Sigmoid colon (tissue), 7 donors: Measurements from ENCODE around the gene AMZ2. TPM values are rescaled to one million over a fixed set of nuclear protein-coding genes. Genes with fewer than 3 reads are reported as not detected.
"Not testable (repeated sequence)": the region's sequence is repeated elsewhere in the genome, so short reads cannot be mapped to it uniquely, and the experiment has no call there.

Experiments
- DNase-seq: peaks from one replicate; pipeline ENCODE4 v3.0.0-alpha.2; 2019
- H3K27ac ChIP-seq, 4 donors: fragments of 200-600 bp; sonication (generic); one replicate each; pipeline ENCODE4 v1.5.1; 2016 to 2019; ENCODE audit warnings: mild to moderate bottlenecking in 1 of 4
- H3K27me3 ChIP-seq, 3 donors: fragments of 200-600 bp; sonication (generic); one replicate each; pipeline ENCODE4 v1.5.1; 2019; ENCODE audit warnings: mild to moderate bottlenecking in 1 of 3
- H3K36me3 ChIP-seq, 4 donors: fragments of 200-600 bp; sonication (generic); one replicate each; pipeline ENCODE4 v1.5.1; 2016 to 2019
- H3K4me1 ChIP-seq, 4 donors: fragments of 200-600 bp; sonication (generic); one replicate each; pipeline ENCODE4 v1.5.1; 2017 to 2019
- H3K4me3 ChIP-seq, 4 donors: fragments of 200-600 bp; sonication (generic); one replicate each; pipeline ENCODE4 v1.5.1; 2017 to 2019; ENCODE audit warnings: mild to moderate bottlenecking in 2 of 4, moderate library complexity in 1 of 4
- H3K9me3 ChIP-seq, 4 donors: fragments of 200-600 bp in 3 of 4; sonication (generic) in 3 of 4; one replicate each; pipeline versions ENCODE4 v1.5.1 to v1.6.1; 2013 to 2019
- EP300 ChIP-seq, 4 donors: sonication (generic); formaldehyde crosslinking; IDR thresholded peaks; one replicate each; pipeline ENCODE4 v1.6.1; 2017; ENCODE audit warnings: antibody characterized with exemption in 4 of 4
- POLR2A ChIP-seq, 2 donors: fragments of 450-650 bp; IDR thresholded peaks; one replicate each; pipeline ENCODE4 v1.6.1; 2016; ENCODE audit warnings: antibody characterized with exemption in 2 of 2, mild to moderate bottlenecking in 2 of 2, moderate library complexity in 2 of 2
- POLR2AphosphoS5 ChIP-seq, 4 donors: sonication (generic); formaldehyde crosslinking; IDR thresholded peaks; one replicate each; pipeline ENCODE4 v1.6.1; 2017; ENCODE audit warnings: antibody characterized with exemption in 4 of 4
- WGBS, 2 donors: extraction: QIAGEN DNeasy Blood & Tissue Kit; methylation state at CpG; one replicate each; pipeline ENCODE4 v1.1.7; 2013; 5-methylcytosine and 5-hydroxymethylcytosine counted together
- intact Hi-C: fragments of 100-400 bp; cut with DNase I; formaldehyde crosslinking; loops from one replicate; pipeline ENCODE4 v1.15.1; 2023
- polyA plus RNA-seq, 3 donors: library from polyadenylated mRNA; stranded (reverse); fragments of 200-250 nt; gene quantifications; one replicate each; pipeline ENCODE4 v1.2.3, GENCODE V29; 2013
- total RNA-seq, 4 donors: library from RNA; depleted of rRNA; stranded (reverse); fragments of >200 nt; gene quantifications; one replicate each; pipeline ENCODE4 v1.1.0, GENCODE V29; 2016
- TF ChIP-seq, protein P1 (sequence below), 4 experiments: fragments of 450-650 bp in 3 of 4; fragments of 200-600 bp in 1 of 4; IDR thresholded peaks; one replicate each; pipeline ENCODE4 v1.5.1; 2016 to 2019; ENCODE audit warnings: antibody characterized with exemption in 4 of 4, mild to moderate bottlenecking in 3 of 4, moderate library complexity in 2 of 4
- donor health status: healthy with polysubstance abuse.
- donor health status: Bipolar disorder and iron deficiency.
- donor health status: healthy.

Gene AMZ2
- total and polyA plus RNA-seq, 7 donors: 30.8 to 80.1 (median 55.9) TPM

DNA sequence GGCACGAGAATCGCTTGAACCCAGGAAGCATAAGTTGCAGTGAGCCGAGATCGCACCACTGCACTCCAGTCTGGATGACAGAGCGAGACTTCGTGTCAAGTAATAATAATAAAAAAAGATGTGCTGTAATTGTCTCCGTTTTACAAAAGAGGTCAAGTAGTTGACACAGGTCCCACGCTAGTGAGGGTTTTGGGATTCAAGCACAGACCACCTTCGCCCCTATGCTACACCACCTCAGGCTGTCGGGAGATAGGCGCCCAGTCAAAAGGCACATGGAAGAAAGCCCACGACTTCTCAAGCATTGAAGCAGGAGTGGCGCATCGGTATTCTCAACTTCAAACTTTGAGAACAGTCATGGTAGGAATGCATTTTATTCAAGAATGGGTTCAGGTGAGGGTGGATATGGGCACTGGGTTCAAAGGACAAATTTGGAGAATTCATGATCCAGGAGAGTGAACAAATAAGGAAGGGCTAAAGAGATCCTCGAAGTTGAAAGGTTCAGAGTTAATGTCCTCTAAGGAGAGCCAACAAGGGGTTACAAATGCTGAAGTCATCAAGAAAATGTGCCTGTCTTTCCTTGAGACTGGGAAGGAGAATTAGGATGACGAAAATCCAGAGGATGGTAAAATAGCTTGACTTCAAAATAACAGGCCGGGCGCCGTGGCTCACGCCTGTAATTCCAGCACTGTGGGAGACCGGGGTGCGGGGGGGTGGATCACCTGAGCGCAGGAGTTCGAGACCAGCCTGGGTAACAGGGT lies 1.4 kb upstream of the AMZ2 start:
- Histone ChIP-seq H3K27ac (peak overlapping the region; percentile 95 to 99 (median 98)), H3K4me3 (peak overlapping the region in 2 of 4 donors; percentile 80 to 91), H3K27me3 (no peaks in the 10 kb centered on the region), H3K36me3 (peaks cover 0 to 15% (median under 1%) of the 10 kb centered on the region in 4 donors), H3K9me3 (no peaks in the 10 kb centered on the region), H3K4me1 (peaks cover 0 to 21% (median 11%) of the 10 kb centered on the region in 4 donors)
- WGBS, 2 donors: 90 to 91% methylated on average over 24 of the region's 24 CpGs
- intact Hi-C loops: loop anchor here (5.0 kb wide), 2 partner anchors 211 to 266 kb away; partner anchors contain the start of genes PRKAR1A and WIPI1
- DNase-seq: no peak
- TF ChIP-seq POLR2AphosphoS5 (IDR thresholded peaks at IDR 0.05) (no peak), POLR2A (IDR thresholded peaks at IDR 0.05) (no peak), EP300 (IDR thresholded peaks at IDR 0.05) (no peak)
- TF ChIP-seq, protein P1, sequence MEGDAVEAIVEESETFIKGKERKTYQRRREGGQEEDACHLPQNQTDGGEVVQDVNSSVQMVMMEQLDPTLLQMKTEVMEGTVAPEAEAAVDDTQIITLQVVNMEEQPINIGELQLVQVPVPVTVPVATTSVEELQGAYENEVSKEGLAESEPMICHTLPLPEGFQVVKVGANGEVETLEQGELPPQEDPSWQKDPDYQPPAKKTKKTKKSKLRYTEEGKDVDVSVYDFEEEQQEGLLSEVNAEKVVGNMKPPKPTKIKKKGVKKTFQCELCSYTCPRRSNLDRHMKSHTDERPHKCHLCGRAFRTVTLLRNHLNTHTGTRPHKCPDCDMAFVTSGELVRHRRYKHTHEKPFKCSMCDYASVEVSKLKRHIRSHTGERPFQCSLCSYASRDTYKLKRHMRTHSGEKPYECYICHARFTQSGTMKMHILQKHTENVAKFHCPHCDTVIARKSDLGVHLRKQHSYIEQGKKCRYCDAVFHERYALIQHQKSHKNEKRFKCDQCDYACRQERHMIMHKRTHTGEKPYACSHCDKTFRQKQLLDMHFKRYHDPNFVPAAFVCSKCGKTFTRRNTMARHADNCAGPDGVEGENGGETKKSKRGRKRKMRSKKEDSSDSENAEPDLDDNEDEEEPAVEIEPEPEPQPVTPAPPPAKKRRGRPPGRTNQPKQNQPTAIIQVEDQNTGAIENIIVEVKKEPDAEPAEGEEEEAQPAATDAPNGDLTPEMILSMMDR (IDR thresholded peaks at IDR 0.05): no peak

DNA sequence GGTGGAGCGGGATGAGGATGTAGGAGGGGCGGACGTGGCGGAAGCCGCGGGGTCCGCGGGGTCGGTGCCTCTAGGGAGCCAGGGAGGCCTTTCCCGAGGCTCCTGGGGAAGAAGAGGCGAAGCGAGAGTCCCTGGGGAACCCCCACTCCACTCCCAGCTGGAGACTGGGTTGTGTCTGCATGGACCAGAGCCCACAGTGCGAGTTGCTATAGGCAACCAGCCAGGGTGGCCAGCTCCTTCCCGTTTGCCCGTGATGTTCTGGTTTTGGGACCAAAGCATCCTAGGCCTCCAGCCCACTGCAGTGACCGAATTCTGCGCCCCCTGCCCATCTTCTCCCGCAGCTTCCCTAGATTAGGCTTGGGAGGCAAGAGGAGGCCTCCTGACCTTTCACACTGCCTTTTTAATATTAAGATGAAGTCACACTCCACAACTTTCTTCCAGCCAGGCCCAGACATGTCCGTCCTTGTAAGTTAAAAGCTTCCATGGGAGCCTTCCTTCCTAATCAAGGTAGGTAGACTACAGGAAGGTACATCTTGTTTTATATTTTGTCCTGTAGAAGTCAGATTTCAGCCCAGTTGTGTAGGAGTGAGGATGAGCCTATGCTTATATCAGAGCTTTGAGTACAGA lies 469 bp downstream of the AMZ2 start:
- peak; percentile 88 for DNase-seq
- TF ChIP-seq POLR2AphosphoS5 (IDR thresholded peaks at IDR 0.05) (no peak), POLR2A (IDR thresholded peaks at IDR 0.05) (no peak), EP300 (IDR thresholded peaks at IDR 0.05) (no peak)
- TF ChIP-seq, protein P1 (IDR thresholded peaks at IDR 0.05): no peak
- intact Hi-C loops: loop anchor here (2.0 to 5.0 kb wide), 3 partner anchors 44 to 264 kb away; partner anchors contain the start of genes PRKAR1A and WIPI1
- H3K36me3 ChIP-seq: peaks cover 0 to 34% (median 4%) of the 10 kb centered on the region in 4 donors
- 1 to 2% methylated on average over 19 of the region's 19 CpGs for WGBS, 2 donors
- peaks cover 0 to 21% (median 11%) of the 10 kb centered on the region in 4 donors for H3K4me1 ChIP-seq
- no peaks in the 10 kb centered on the region for H3K27me3 ChIP-seq
- H3K27ac ChIP-seq: peak overlapping the region; percentile 95 to 99 (median 98)
- no peaks in the 10 kb centered on the region for H3K9me3 ChIP-seq
- H3K4me3 ChIP-seq: peak overlapping the region; percentile 80 to 91 (median 80)

DNA sequence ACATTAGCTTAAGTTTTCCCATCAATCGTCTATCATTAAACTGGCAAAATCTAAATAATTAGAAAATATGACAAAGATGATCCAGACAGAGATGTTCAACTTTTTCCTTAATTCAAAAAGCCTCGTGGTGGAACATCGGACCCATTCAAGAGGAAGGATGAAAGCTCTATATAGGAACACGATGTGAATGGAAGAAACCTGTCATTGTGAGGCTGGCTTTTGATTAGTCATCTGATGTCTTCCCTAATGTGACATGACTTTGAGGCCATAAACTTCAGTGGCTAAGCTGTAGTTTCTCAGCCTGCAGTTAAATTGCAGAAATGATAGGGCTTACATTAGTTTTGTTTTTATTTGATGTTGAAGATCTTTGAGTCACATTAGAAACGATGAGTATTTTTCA lies 1.0 kb downstream of the AMZ2 start:
- WGBS, 2 donors: 61 to 71% methylated on average over 5 of the region's 5 CpGs
- DNase-seq: no peak
- peaks cover 0 to 21% (median 11%) of the 10 kb centered on the region in 4 donors for H3K4me1 ChIP-seq
- H3K27ac ChIP-seq: peak overlapping the region; percentile 95 to 99 (median 98)
- H3K27me3 ChIP-seq: no peaks in the 10 kb centered on the region
- peaks cover 0 to 40% (median 5%) of the 10 kb centered on the region in 4 donors for H3K36me3 ChIP-seq
- H3K9me3 ChIP-seq: no peaks in the 10 kb centered on the region
- intact Hi-C loops: loop anchor here (2.0 to 5.0 kb wide), 3 partner anchors 44 to 263 kb away; partner anchors contain the start of genes PRKAR1A and WIPI1
- peak overlapping the region in 2 of 4 donors; percentile 81 to 91 for H3K4me3 ChIP-seq
- TF ChIP-seq EP300 (IDR thresholded peaks at IDR 0.05) (no peak), POLR2A (IDR thresholded peaks at IDR 0.05) (no peak), POLR2AphosphoS5 (IDR thresholded peaks at IDR 0.05) (no peak)
- TF ChIP-seq, protein P1 (IDR thresholded peaks at IDR 0.05): no peak

DNA sequence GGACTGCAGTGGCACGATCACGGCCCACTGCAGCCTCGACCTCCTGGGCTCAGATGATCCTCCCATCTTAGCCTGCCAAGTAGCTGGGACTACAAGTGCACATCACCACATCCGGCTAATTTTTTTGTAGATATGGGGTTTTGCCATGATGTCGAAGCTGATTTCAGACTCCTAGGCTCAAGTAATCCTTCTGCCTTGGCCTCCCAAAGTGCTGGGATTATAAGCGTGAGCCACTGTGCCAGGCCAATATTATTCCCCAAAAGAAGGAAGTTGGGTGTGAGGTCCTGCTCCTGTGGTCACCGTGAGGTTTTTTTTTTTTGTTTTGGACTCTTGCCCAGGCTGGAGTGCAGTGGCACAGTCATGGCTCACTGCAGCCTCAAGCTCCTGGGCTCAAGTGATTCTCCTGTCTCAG lies 1.5 kb downstream of the AMZ2 start:
- Histone ChIP-seq H3K4me1 (peaks cover 0 to 21% (median 11%) of the 10 kb centered on the region in 4 donors), H3K36me3 (peaks cover 0 to 44% (median 7%) of the 10 kb centered on the region in 4 donors), H3K9me3 (no peaks in the 10 kb centered on the region), H3K27me3 (no peaks in the 10 kb centered on the region), H3K27ac (peak overlapping the region; percentile 95 to 99 (median 98)), H3K4me3 (no peak overlapping the region)
- TF ChIP-seq POLR2AphosphoS5 (IDR thresholded peaks at IDR 0.05) (no peak), POLR2A (IDR thresholded peaks at IDR 0.05) (no peak), EP300 (IDR thresholded peaks at IDR 0.05) (no peak)
- TF ChIP-seq, protein P1 (IDR thresholded peaks at IDR 0.05): no peak
- no peak for DNase-seq
- 66 to 68% methylated on average over 7 of the region's 7 CpGs for WGBS, 2 donors
- intact Hi-C loops: loop anchor here (2.0 to 5.0 kb wide), 3 partner anchors 45 to 263 kb away; partner anchors contain the start of genes PRKAR1A and WIPI1

DNA sequence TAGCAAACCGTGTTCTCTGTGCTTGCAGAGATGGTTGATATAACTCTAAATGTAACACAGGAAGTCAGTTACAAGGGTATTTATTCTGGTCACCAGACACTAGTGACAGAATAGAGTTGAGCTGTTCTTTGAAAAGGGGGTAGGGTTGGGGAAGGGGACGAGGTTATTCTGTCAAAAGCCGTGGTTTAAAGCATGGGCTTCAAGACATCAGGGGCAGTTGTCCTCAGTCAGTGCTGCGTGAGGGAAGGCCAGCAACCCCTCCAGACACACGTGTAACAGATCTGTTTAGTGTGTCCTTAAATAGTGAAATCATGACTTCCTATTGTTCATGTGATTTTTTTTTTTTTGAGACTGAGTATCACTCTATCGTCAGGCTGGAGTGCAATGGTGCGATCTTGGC lies 5.6 kb downstream of the AMZ2 start:
- Histone ChIP-seq H3K36me3 (peaks cover 10 to 76% (median 15%) of the 10 kb centered on the region in 4 donors), H3K4me1 (peaks cover 0 to 15% (median 11%) of the 10 kb centered on the region in 4 donors)
- intact Hi-C loops, H3K4me3 ChIP-seq, DNase-seq, H3K27me3 ChIP-seq, H3K9me3 ChIP-seq, H3K27ac ChIP-seq: not testable (repeated sequence)
- WGBS, 2 donors: 55 to 86% methylated on average over 7 of the region's 7 CpGs
